Skeletal muscle tissue (tissue), 4 donors: ENCODE data around the gene DGKI. TPM values are rescaled to one million over a fixed set of nuclear protein-coding genes. Genes with fewer than 3 reads are reported as not detected.
A peak's percentile ranks its signal among the peaks of the same experiment; 100 is the strongest.

Experiments used
- H3K27ac ChIP-seq: one replicate; pipeline ENCODE4 v1.7.0; 2013; ENCODE audit warnings: mild to moderate bottlenecking, low read depth, low read length, inconsistent platforms
- H3K27me3 ChIP-seq, 3 donors: one replicate each; pipeline ENCODE4 v1.7.0; 2013; ENCODE audit warnings: low read length in 3 of 3; ENCODE audit not compliant: control insufficient read depth in 3 of 3, insufficient read depth in 3 of 3
- H3K36me3 ChIP-seq, 3 donors: one replicate each; pipeline ENCODE4 v1.7.0; 2013; ENCODE audit warnings: low read length in 3 of 3; ENCODE audit not compliant: control insufficient read depth in 3 of 3, insufficient read depth in 3 of 3
- H3K4me1 ChIP-seq, 3 donors: one replicate each; pipeline ENCODE4 v1.7.0; 2013; ENCODE audit warnings: low read length in 3 of 3, mild to moderate bottlenecking in 3 of 3; ENCODE audit not compliant: control insufficient read depth in 3 of 3, insufficient read depth in 3 of 3
- H3K4me3 ChIP-seq, 3 donors: one replicate each; pipeline ENCODE4 v1.7.0; 2013; ENCODE audit warnings: low read length in 3 of 3
- H3K9ac ChIP-seq, 3 donors: one replicate each; pipeline ENCODE4 v1.7.0; 2013; ENCODE audit warnings: low read length in 3 of 3, mild to moderate bottlenecking in 3 of 3, moderate library complexity in 2 of 3, low read depth in 1 of 3
- H3K9me3 ChIP-seq, 3 donors: one replicate each; pipeline ENCODE4 v1.7.0; 2013; ENCODE audit warnings: low read length in 3 of 3; ENCODE audit not compliant: control insufficient read depth in 3 of 3
- total RNA-seq: library from RNA; depleted of rRNA; stranded (reverse); fragments of >200 nt; gene quantifications from one replicate; pipeline ENCODE4 v1.2.3, GENCODE V29; 2014
- donor health status: Osteomylitis.

Gene DGKI
- total RNA-seq, 1 donor from 2014 or later = 1.0 TPM

DNA sequence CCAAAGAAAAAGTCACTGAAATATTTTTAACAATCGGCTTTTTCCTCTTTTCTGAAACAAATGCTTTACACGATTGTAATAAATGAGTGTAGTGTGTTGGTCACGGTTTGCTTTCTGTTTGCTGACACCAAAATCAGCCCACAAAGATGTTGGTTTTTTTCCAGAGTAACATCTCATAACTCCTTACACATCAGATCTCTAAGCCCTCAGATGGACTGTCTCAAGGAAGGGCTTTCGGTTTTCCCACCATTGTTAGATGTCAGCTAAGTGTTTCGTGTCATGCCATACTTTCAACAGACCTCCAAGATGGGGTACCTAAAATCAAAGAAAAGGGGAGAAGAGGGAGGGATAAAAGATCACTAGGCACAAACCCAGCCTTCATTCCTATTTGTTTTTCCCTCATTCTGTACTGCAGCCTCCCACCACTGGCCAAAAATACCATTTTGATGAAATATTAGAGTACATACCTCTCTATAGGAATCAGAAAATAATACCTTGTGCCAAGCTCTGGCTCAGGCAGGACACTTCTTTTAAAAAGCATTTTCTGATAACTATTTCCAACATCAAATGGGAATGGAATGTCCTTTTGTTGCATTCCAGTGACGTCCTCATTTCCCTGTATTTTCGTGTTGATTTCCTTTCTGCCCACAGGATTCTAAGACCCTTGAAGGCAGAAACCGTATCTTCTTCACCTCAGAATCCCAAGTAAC lies 159.1 kb downstream of the DGKI start:
- Histone ChIP-seq H3K27me3 (no peaks in the 10 kb centered on the region), H3K4me1 (no peaks in the 10 kb centered on the region), H3K4me3 (no peak overlapping the region), H3K36me3 (no peaks in the 10 kb centered on the region), H3K27ac (peak overlapping the region; percentile 24), H3K9me3 (no peaks in the 10 kb centered on the region), H3K9ac (no peak overlapping the region)

DNA sequence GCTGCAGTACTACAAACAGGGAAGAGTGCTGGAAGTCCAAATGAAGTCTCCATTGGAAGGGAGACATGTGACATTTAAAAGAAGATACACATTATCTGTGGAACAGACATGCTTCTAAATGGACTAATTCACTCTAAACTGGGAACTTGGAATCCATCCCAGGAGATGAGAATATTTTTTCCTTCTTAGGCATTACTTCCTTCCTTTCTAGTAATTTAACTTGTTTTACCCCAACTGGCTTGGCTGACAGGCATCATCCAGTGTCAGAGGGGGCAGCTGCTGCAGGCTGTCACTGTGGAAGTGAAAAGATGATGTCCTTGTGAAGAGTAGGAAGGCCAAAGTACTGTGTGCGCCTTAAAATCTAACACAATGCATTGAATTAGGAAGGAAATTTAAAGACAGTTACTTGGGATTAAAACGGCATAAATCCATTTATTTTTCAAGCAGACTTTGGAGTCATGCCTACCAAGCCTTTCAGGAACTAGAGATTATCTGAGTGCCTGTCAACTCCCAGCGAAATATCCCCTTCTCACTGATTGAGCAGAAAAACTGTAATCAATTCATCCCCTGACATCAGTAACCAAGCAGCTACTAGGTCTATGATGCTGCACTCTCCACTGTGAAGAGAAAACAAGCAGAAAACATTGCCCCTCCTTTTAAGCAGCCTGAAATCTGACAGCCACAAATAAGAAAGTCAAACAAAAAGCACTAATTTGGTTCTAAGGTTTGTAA lies 161.2 kb downstream of the DGKI start:
- Histone ChIP-seq H3K27me3 (no peaks in the 10 kb centered on the region), H3K9ac (no peak overlapping the region), H3K4me1 (no peaks in the 10 kb centered on the region), H3K27ac (no peak overlapping the region), H3K36me3 (no peaks in the 10 kb centered on the region), H3K4me3 (no peak overlapping the region), H3K9me3 (no peaks in the 10 kb centered on the region)

DNA sequence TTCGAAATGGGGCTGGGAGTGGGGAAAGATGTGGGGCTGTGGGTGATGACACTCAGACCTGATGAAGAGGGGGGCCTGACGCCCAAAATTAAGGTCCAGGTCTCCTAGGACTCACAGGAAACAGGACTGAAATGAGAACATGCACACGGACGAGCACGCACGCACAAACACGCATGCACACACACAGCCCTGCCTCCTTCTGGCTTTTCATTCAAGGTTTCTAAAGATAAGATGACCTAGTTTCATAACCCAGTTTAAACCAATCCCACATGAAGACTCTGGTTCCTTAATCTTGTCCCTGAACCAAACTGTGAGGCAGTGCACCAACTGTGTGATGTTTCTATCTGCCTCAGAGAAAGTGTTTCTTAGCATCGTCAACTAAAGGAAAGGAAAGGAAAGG lies 162.0 kb downstream of the DGKI start:
- Histone ChIP-seq H3K27ac (no peak overlapping the region), H3K4me3 (no peak overlapping the region), H3K9me3 (no peaks in the 10 kb centered on the region), H3K36me3 (no peaks in the 10 kb centered on the region), H3K27me3 (no peaks in the 10 kb centered on the region), H3K9ac (no peak overlapping the region), H3K4me1 (no peaks in the 10 kb centered on the region)

DNA sequence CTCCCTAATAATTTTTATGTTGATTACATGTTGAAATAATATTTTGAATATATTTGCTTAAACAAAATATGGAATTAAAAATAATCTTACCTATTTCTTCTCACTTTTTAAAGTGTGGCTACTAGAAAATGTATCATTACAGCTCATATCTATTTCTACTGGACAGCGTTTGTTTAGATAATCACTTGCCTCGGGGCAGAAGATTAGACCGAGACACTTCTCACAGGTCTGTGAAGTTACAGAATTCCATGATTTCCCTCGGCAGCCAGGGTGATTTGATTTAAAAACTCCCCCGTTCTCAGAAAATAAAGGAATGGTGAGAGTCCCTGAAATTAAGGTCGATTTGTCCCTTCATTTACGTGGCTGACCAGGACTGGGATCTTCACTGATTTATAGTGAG lies 162.5 kb downstream of the DGKI start:
- H3K4me1 ChIP-seq = no peaks in the 10 kb centered on the region
- H3K36me3 ChIP-seq = no peaks in the 10 kb centered on the region
- H3K9me3 ChIP-seq = no peaks in the 10 kb centered on the region
- no peak overlapping the region for H3K4me3 ChIP-seq
- no peak overlapping the region for H3K27ac ChIP-seq
- no peak overlapping the region for H3K9ac ChIP-seq
- H3K27me3 ChIP-seq = no peaks in the 10 kb centered on the region

DNA sequence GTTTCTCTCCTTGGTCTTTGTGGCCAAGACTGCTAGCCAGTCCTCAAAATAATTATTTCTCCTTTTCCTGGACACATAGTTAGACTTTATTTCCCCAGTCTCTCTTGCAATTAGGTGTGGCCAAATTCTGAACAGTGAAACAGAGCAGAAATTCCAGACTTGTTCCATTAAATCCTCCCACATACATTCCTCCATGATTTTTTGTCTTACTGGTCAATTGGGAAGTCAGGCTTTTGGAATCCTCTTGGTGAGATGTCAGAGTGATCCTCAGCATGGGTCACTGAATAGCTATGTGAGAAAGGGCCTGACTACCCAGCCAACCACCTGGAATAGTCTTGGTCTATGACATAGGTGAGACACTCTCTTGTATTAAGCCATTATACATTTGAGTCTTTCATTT lies 164.2 kb downstream of the DGKI start:
- Histone ChIP-seq H3K27ac (peak overlapping the region; percentile 27), H3K9ac (no peak overlapping the region)

DNA sequence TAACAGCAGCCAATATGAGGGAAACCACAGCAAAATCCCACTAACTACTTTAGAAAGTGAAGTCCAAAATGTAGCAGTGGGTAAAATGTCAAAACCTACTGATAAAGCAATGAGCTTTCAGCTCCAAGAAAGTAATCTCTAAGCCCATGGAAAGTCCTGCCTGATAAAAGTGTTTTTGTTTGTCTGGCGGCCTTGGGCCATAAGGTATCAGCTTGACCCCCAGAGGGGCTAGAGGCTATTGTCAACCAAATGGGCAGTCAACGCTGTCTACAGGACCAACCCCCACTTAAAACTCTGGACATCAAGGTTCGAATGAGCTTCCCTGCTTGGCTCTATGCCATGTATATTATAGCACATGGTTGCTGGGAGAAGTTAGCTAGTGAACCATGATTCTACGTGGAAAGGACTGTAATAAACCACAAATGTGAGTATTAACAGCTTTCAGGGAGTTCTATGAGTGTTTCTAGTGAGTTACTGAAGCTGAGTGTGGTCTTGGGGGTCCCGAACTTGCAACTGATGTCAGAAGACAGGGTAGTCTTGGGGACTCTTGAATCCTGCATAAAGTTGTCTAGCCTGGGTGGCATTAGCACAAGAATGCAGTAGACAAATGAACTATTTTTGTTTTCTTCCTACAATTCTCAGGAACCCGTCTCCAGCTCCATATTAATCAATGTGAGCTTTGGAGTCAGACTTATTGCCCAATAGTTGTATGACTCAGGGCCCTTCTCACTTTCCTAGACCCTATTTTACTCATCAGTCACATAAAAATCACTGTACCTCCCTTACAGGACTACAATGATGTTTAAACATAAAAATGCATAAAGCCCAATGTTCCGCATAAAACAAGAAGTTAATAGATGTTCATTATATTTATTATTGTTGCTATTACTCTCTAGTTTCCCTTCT lies 164.9 kb downstream of the DGKI start:
- Histone ChIP-seq H3K36me3 (no peaks in the 10 kb centered on the region), H3K9ac (no peak overlapping the region), H3K9me3 (no peaks in the 10 kb centered on the region), H3K4me3 (no peak overlapping the region), H3K4me1 (no peaks in the 10 kb centered on the region), H3K27me3 (no peaks in the 10 kb centered on the region), H3K27ac (peak overlapping the region; percentile 68)

More for the DNA sequence above, 164.2 kb downstream of the DGKI start:
- Histone ChIP-seq H3K9me3 (no peaks in the 10 kb centered on the region), H3K36me3 (no peaks in the 10 kb centered on the region), H3K27me3 (no peaks in the 10 kb centered on the region), H3K4me3 (no peak overlapping the region), H3K4me1 (no peaks in the 10 kb centered on the region)

DNA sequence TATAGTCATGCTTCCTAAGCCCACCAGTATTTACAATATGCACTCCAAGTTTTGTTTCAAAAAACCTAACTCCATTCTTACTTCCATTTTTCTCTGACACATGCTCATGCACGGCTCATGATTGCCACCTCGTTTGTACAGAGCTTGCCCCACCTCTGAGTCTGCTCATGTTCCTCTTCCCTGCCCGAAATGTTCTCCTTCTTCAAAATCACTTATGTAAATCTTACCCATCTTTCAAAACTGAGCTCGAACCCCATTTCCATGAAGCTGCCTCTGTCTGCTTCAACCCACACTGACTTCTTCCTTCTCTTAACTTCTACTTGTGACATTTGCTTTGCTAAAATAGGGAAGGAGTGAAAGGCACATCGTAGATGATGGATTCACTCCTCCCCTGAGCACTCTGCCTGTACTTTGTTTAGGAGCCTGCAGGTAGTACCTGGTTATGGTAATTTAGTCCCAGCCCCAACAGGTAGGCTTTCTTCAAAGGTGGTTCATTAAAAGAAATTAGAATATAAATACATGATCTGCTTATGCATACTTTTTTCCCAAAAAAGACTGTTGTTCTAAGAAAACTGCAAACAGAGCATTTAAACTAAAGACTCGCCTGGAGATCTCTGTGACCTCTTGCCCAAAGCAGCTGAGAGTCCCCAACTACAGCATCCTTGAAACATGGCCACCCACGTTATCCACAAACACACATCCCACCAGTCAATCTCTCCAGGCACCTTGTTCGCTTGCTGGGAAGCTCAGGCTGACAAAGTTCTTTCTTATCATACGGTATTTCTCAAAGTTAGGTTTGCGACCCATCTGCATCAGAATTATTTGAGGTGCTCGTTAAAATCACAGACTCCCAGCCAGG lies 172.0 kb downstream of the DGKI start:
- H3K27me3 ChIP-seq = peaks cover 2 to 5% (median 4%) of the 10 kb centered on the region in 3 donors
- H3K27ac ChIP-seq = no peak overlapping the region
- H3K36me3 ChIP-seq = no peaks in the 10 kb centered on the region
- H3K9me3 ChIP-seq = no peaks in the 10 kb centered on the region
- H3K4me3 ChIP-seq = no peak overlapping the region
- H3K4me1 ChIP-seq = no peaks in the 10 kb centered on the region
- no peak overlapping the region for H3K9ac ChIP-seq

DNA sequence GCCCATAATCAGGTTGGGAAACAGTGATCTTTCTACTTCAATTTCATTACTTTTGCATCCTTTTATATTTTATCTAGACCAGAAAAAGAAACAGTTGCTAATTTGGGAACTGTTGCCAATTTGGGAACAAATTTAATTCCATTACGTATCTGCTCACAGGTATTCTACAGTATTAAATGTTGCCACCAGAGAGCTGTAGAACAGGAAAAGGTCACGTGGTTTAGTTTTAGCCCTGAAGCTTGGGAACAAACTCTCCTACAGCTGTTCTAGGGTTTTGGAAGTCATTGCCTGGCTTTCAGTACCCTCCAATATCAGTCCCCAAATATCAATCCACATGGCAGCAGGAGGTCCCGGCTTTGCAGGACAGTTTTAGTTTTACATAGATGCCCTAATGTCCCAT lies 172.7 kb downstream of the DGKI start:
- no peaks in the 10 kb centered on the region for H3K9me3 ChIP-seq
- peaks cover 2 to 5% (median 4%) of the 10 kb centered on the region in 3 donors for H3K27me3 ChIP-seq
- no peak overlapping the region for H3K4me3 ChIP-seq
- H3K4me1 ChIP-seq = no peaks in the 10 kb centered on the region
- H3K36me3 ChIP-seq = no peaks in the 10 kb centered on the region
- H3K27ac ChIP-seq = no peak overlapping the region
- H3K9ac ChIP-seq = no peak overlapping the region

DNA sequence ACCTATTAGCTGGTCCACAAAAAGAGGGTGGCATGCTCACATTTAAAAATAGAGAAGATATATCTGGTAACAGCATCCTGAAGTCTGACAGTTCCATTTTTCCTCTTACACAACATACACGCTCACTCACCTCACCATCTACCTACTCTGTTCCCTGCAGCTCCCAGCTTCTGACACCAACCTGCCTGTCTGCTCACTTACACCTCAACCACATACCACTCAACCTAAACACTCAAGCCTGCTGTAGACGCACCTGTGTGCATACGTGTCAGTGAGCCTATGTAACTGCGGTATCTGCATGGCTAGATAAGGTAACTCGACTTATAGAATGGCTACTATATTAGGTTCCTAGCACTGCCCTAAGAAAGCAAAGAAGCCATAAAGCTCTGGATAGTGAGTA lies 174.9 kb downstream of the DGKI start:
- Histone ChIP-seq H3K36me3 (no peaks in the 10 kb centered on the region), H3K4me1 (no peaks in the 10 kb centered on the region), H3K9me3 (no peaks in the 10 kb centered on the region), H3K9ac (no peak overlapping the region), H3K4me3 (no peak overlapping the region), H3K27me3 (peaks cover 2 to 5% (median 4%) of the 10 kb centered on the region in 3 donors), H3K27ac (no peak overlapping the region)
